Gastroesophageal sphincter (tissue), 3 donors: ENCODE measurements around the gene PBX1.

Experiments used
- CTCF ChIP-seq, 4 experiments: fragments of 200-600 bp in 2 of 4; fragments of 450-650 bp in 2 of 4; sonication (generic) in 1 of 4; IDR thresholded peaks; one replicate each; pipeline ENCODE4 v1.5.1; 2017 to 2019; ENCODE audit warnings: antibody characterized with exemption in 4 of 4, mild to moderate bottlenecking in 2 of 4, moderate library complexity in 2 of 4
- EP300 ChIP-seq: sonication (generic); formaldehyde crosslinking; IDR thresholded peaks from one replicate; pipeline ENCODE4 v1.6.1; 2017; ENCODE audit warnings: antibody characterized with exemption, mild to moderate bottlenecking
- POLR2A ChIP-seq, 2 donors: fragments of 450-650 bp; IDR thresholded peaks; one replicate each; pipeline ENCODE4 v1.6.1; 2017; ENCODE audit warnings: antibody characterized with exemption in 2 of 2, mild to moderate bottlenecking in 2 of 2, moderate library complexity in 1 of 2
- POLR2AphosphoS5 ChIP-seq: sonication (generic); formaldehyde crosslinking; IDR thresholded peaks from one replicate; pipeline ENCODE4 v1.6.1; 2017; ENCODE audit warnings: antibody characterized with exemption

GRCh38 chr1:164718821-164719220 lies 159.8 kb downstream of the PBX1 start:
- TF ChIP-seq CTCF (IDR thresholded peaks at IDR 0.05) (no peak), POLR2A (IDR thresholded peaks at IDR 0.05) (no peak), EP300 (no peak), POLR2AphosphoS5 (no peak)
